B cell (primary cell): ENCODE measurements around the gene SAMD3.

Source experiments
- EZH2 ChIP-seq: IDR thresholded peaks from 2 replicates; pipeline ENCODE4 v1.6.1; 2012; ENCODE audit warnings: borderline replicate concordance, low read depth, mild to moderate bottlenecking, moderate library complexity, low read length; ENCODE audit not compliant: insufficient read depth, poor library complexity, severe bottlenecking
- TF ChIP-seq, protein P1 (sequence below): fragments of 200-600 bp; IDR thresholded peaks from one replicate; pipeline ENCODE4 v1.8.0; 2022; ENCODE audit warnings: antibody characterized with exemption, mild to moderate bottlenecking

DNA sequence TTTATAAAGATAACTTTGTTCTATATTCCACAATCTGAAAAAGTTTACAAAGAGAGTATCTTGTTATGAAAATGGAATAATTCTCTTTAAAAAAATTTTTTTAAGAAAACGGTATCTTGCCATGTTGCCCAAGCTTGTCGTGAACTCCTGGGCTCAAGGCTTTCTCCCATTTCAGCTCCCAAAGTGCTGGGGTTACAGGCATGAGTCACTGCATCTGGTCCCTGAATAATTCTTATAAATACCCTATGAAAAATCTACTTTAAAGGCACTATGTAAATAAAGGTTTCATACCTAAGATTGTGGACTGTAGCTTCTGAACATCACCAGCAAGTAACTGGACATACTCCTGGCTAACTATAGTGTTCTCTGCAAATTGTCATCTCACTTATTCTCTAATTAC lies 60.3 kb downstream of the SAMD3 start:
- TF ChIP-seq, protein P1, sequence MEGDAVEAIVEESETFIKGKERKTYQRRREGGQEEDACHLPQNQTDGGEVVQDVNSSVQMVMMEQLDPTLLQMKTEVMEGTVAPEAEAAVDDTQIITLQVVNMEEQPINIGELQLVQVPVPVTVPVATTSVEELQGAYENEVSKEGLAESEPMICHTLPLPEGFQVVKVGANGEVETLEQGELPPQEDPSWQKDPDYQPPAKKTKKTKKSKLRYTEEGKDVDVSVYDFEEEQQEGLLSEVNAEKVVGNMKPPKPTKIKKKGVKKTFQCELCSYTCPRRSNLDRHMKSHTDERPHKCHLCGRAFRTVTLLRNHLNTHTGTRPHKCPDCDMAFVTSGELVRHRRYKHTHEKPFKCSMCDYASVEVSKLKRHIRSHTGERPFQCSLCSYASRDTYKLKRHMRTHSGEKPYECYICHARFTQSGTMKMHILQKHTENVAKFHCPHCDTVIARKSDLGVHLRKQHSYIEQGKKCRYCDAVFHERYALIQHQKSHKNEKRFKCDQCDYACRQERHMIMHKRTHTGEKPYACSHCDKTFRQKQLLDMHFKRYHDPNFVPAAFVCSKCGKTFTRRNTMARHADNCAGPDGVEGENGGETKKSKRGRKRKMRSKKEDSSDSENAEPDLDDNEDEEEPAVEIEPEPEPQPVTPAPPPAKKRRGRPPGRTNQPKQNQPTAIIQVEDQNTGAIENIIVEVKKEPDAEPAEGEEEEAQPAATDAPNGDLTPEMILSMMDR: no peak
- TF ChIP-seq EZH2: no peak
